HUES48 (cell line): ENCODE measurements around the gene ZNF79.
A peak's percentile ranks its signal among the peaks of the same experiment; 100 is the strongest.

Source experiments
- H3K27ac ChIP-seq: one replicate; pipeline ENCODE4 v1.7.0; 2013; ENCODE audit warnings: low read depth, low read length, inconsistent platforms
- H3K27me3 ChIP-seq: 2 replicates; pipeline ENCODE4 v1.6.1; 2013; ENCODE audit warnings: mild to moderate bottlenecking, low read length; ENCODE audit not compliant: control insufficient read depth, insufficient read depth
- H3K36me3 ChIP-seq: 2 replicates; pipeline ENCODE4 v1.6.1; 2013; ENCODE audit warnings: low read length; ENCODE audit not compliant: control insufficient read depth, insufficient read depth
- H3K4me1 ChIP-seq: 2 replicates; pipeline ENCODE4 v1.6.1; 2013; ENCODE audit warnings: mild to moderate bottlenecking, low read length; ENCODE audit not compliant: control insufficient read depth, insufficient read depth
- H3K4me3 ChIP-seq: 2 replicates; pipeline ENCODE4 v1.5.1; 2013; ENCODE audit warnings: mild to moderate bottlenecking, low read depth, low read length
- H3K9ac ChIP-seq: 2 replicates; pipeline ENCODE4 v1.6.1; 2013; ENCODE audit warnings: mild to moderate bottlenecking, low read depth, low read length, moderate library complexity
- H3K9me3 ChIP-seq: 2 replicates; pipeline ENCODE4 v1.6.1; 2013; ENCODE audit warnings: low read length; ENCODE audit not compliant: control insufficient read depth, insufficient read depth

ZNF79 gene

DNA sequence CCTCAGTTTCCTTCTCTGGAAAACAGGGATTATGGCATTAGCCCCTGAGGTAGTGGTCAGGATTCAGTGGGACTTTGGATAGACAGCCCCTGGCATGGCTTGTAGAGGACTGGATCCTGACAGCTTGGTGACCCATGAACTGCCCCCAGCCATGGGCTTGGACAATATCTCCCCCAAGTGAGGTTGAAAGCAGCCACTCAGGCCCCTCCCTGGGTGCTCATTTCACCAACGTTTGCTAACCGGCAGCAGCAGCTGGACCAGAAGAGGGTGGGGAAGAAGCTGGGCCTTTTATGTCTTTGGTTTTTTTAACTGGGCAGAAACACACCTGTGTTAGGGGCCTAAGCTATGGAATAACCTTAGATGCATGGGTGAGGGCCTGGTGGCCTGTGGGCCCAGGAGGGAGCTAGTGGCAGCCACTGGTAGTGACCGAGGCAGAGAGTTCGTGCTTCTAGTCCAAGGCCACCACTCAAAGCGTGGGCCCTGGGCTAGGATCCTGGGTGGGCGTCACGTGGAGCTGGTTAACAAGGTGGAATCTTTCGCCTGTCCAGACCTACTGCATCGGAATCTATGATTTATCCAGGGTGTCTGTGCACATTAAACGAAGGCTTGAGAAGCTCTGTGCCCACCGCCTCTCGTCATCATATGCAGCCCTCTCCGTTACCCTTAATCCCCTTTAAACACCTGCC, 25.3 kb upstream of the ZNF79 start:
- peaks cover 22% of the 10 kb centered on the region for H3K36me3 ChIP-seq
- H3K4me3 ChIP-seq: peak overlapping the region; percentile 76; the same call in 1 of the 2 replicates
- peaks cover 11% of the 10 kb centered on the region; the same call in 1 of the 2 replicates for H3K27me3 ChIP-seq
- H3K4me1 ChIP-seq: peaks cover 11% of the 10 kb centered on the region; the same call in 1 of the 2 replicates
- H3K9ac ChIP-seq: no peak overlapping the region
- no peaks in the 10 kb centered on the region for H3K9me3 ChIP-seq
- no peak overlapping the region for H3K27ac ChIP-seq

DNA sequence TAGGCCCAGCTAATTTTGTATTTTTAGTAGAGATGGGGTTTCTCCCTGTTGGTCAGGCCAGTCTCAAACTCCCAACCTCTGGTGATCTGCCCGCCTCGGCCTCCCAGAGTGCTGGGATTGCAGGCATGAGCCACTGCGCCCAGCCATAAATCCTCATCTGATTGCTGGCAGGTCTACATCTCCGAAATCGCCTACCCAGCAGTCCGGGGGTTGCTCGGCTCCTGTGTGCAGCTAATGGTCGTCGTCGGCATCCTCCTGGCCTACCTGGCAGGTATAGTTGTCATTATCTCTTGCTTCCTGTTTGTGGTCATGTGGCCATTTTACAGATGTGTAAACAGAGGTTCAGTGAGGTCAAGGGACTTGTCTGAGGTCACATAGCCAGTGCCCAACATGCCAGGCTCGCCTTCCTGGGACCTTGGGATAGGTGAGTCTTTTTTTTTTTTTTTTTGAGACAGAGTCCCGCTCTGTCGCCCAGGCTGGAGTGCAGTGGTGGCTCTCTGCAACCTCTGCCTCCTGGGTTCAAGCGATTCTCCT, 24.4 kb upstream of the ZNF79 start:
- H3K27ac ChIP-seq: no peak overlapping the region
- H3K4me1 ChIP-seq: peaks cover 11% of the 10 kb centered on the region; the same call in 1 of the 2 replicates
- no peaks in the 10 kb centered on the region for H3K9me3 ChIP-seq
- no peak overlapping the region for H3K9ac ChIP-seq
- no peak overlapping the region for H3K4me3 ChIP-seq
- peaks cover 11% of the 10 kb centered on the region; the same call in 1 of the 2 replicates for H3K27me3 ChIP-seq
- H3K36me3 ChIP-seq: peaks cover 29% of the 10 kb centered on the region

DNA sequence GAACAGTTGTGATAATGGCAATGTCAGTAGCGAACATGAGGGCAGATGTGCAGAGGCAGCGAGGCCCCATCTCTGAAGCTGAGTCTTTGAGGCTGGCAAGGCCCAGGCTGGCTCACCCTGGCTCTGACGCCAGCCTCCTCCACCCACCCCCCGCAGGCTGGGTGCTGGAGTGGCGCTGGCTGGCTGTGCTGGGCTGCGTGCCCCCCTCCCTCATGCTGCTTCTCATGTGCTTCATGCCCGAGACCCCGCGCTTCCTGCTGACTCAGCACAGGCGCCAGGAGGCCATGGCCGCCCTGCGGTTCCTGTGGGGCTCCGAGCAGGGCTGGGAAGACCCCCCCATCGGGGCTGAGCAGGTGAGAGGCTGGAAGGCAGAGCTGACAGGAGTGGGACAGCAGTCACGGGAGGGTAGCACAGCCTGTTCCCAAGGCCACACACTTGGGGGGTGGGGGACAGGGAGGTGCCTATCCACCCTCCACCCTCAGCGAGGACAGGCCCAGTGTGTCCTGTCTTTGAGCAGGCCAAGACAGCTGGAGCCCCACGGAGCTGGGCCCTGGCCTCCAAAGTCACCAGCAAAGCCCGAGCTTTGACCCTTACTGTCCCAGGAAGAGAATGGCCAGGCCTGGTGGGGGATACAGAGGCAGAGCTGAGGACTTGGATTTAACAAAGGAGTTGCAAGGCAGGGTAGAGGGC, 21.6 kb upstream of the ZNF79 start:
- no peaks in the 10 kb centered on the region for H3K27me3 ChIP-seq
- peaks cover 5% of the 10 kb centered on the region; the same call in 1 of the 2 replicates for H3K4me1 ChIP-seq
- no peak overlapping the region for H3K9ac ChIP-seq
- no peak overlapping the region for H3K4me3 ChIP-seq
- H3K27ac ChIP-seq: no peak overlapping the region
- H3K36me3 ChIP-seq: peaks cover 42% of the 10 kb centered on the region
- H3K9me3 ChIP-seq: no peaks in the 10 kb centered on the region

DNA sequence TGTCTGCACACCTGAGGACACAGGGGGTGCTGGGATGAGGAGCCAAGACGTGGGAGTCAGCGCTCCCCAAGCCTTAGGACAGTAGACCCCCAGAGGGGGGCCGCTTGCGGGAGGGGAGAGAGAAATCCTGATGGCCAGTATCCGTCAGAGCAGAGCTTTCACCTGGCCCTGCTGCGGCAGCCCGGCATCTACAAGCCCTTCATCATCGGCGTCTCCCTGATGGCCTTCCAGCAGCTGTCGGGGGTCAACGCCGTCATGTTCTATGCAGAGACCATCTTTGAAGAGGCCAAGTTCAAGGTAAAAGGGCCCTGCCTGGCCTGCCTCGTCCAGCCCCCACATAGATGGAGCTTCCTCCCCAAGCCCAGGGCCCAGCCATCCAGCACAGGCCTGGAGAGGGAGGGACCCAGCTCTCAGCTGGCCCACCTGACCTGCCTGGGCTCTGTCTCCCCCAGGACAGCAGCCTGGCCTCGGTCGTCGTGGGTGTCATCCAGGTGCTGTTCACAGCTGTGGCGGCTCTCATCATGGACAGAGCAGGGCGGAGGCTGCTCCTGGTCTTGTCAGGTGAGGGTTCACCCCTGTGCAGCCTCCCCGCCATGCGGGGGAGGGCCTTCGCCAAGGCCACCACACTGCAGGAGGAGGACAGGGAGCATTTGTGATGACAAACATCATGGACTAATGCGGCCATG, 20.5 kb upstream of the ZNF79 start:
- no peak overlapping the region for H3K9ac ChIP-seq
- no peaks in the 10 kb centered on the region for H3K27me3 ChIP-seq
- no peaks in the 10 kb centered on the region for H3K9me3 ChIP-seq
- peaks cover 46% of the 10 kb centered on the region for H3K36me3 ChIP-seq
- H3K4me3 ChIP-seq: no peak overlapping the region
- H3K27ac ChIP-seq: no peak overlapping the region
- no peaks in the 10 kb centered on the region for H3K4me1 ChIP-seq

DNA sequence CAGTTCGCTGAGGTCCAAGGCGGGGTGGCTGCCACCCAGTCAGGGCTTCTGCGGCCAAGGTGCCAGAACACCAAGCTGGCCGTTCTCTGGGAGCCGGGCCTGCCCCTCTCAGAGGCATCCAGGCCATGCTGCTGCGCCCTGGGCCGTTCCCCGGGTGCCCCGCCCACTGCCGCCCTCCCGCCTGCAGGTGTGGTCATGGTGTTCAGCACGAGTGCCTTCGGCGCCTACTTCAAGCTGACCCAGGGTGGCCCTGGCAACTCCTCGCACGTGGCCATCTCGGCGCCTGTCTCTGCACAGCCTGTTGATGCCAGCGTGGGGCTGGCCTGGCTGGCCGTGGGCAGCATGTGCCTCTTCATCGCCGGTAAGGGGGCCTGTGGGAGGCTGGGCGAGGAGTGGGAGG, 19.6 kb upstream of the ZNF79 start:
- Histone ChIP-seq H3K4me1 (no peaks in the 10 kb centered on the region), H3K9ac (no peak overlapping the region), H3K27ac (no peak overlapping the region), H3K9me3 (no peaks in the 10 kb centered on the region), H3K4me3 (no peak overlapping the region), H3K36me3 (peaks cover 46% of the 10 kb centered on the region), H3K27me3 (no peaks in the 10 kb centered on the region)

DNA sequence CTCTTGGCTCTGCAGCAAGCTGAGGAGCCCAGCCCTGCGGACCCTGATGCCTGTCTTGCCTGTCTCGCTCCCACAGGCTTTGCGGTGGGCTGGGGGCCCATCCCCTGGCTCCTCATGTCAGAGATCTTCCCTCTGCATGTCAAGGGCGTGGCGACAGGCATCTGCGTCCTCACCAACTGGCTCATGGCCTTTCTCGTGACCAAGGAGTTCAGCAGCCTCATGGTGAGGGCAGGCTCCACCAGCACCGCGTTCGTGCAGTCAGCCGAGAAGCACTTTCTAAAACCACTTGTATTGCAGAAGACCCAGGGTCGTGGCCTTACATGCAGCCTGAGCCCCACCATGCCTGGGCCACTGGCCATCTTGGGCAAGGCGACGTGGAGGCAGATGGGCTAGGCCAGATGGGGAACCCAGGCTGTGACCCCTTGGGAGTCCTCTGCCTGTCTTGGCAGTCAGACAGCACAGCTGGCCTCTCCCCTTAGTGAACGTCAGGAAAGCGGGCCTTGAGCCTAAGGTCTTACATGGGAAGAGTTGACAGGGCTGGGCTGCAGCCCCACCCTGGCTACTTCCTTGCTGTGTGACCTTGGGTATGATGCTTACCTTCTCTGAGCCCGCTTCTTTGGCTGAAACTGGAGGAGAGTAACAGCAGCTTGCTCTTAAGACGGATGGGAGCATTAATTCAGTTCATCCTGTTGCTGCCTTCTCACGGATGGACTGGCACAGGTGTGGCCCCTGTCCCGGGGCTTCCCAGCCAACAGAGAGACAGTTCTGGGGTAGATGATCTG, 18.6 kb upstream of the ZNF79 start:
- H3K27me3 ChIP-seq: no peaks in the 10 kb centered on the region
- no peak overlapping the region for H3K9ac ChIP-seq
- no peak overlapping the region for H3K27ac ChIP-seq
- H3K9me3 ChIP-seq: no peaks in the 10 kb centered on the region
- H3K36me3 ChIP-seq: peaks cover 43% of the 10 kb centered on the region
- no peak overlapping the region for H3K4me3 ChIP-seq
- H3K4me1 ChIP-seq: no peaks in the 10 kb centered on the region

DNA sequence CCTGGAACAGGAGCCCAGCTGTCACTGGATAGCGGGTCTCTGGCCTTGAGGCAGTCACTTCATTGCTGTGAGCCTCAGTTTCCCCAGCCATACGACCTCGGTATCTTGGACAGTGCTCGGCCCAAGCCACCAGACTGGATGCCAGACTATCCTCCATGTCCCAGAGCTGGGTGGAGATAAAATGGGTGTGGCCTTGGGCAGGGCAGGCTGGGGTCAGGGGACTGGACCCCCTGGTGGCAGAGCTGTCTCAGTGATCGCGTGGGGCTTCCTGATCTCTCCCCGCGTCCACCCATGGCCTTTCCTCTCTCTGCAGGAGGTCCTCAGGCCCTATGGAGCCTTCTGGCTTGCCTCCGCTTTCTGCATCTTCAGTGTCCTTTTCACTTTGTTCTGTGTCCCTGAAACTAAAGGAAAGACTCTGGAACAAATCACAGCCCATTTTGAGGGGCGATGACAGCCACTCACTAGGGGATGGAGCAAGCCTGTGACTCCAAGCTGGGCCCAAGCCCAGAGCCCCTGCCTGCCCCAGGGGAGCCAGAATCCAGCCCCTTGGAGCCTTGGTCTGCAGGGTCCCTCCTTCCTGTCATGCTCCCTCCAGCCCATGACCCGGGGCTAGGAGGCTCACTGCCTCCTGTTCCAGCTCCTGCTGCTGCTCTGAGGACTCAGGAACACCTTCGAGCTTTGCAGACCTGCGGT, 17.2 kb upstream of the ZNF79 start:
- Histone ChIP-seq H3K4me3 (no peak overlapping the region), H3K27ac (peak overlapping the region; percentile 50), H3K9ac (no peak overlapping the region), H3K36me3 (peaks cover 31% of the 10 kb centered on the region), H3K4me1 (no peaks in the 10 kb centered on the region; the same call in 1 of the 2 replicates), H3K27me3 (no peaks in the 10 kb centered on the region), H3K9me3 (no peaks in the 10 kb centered on the region)

DNA sequence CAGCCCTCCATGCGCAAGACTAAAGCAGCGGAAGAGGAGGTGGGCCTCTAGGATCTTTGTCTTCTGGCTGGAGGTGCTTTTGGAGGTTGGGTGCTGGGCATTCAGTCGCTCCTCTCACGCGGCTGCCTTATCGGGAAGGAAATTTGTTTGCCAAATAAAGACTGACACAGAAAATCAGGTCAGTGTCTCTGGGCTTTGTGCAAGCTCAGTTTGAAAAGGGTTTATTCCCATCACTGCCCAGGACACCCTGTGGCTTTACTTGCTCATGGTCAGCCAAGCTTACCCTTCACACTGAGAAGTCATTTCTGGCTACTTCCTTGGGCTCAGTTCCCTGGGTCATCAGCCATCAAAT, 16.7 kb upstream of the ZNF79 start:
- no peak overlapping the region for H3K4me3 ChIP-seq

DNA sequence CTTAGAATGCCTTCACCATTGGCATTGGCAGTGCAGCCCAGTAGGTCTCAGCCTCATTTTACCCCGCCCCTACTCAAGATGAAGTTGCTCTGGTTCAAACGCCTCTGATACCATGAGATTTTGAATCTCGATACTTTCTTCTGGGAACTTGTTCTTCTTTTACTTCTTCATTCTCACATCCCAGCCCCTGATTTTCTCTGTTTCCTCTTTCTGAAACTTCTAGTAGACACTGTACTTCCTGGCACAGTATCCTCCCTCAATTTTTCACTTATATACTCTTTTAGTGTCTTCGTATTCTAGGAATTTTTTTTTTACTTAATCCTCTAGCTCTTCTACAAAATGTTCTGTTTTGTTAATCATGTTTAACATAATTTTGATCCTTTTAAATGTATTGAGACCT, 13.1 kb upstream of the ZNF79 start:
- no peak overlapping the region for H3K4me3 ChIP-seq
- H3K27me3 ChIP-seq: no peaks in the 10 kb centered on the region
- H3K9me3 ChIP-seq: no peaks in the 10 kb centered on the region
- 0 out of 2 replicates have a peak, but pooled peaks cover 3% of the 10 kb centered on the region for H3K36me3 ChIP-seq
- H3K4me1 ChIP-seq: no peaks in the 10 kb centered on the region; the same call in 1 of the 2 replicates
- no peak overlapping the region for H3K27ac ChIP-seq
- H3K9ac ChIP-seq: no peak overlapping the region

More for the DNA sequence above, 16.7 kb upstream of the ZNF79 start:
- Histone ChIP-seq H3K4me1 (no peaks in the 10 kb centered on the region; the same call in 1 of the 2 replicates), H3K27ac (peak overlapping the region; percentile 50), H3K36me3 (peaks cover 26% of the 10 kb centered on the region), H3K9ac (no peak overlapping the region), H3K27me3 (no peaks in the 10 kb centered on the region), H3K9me3 (no peaks in the 10 kb centered on the region)

DNA sequence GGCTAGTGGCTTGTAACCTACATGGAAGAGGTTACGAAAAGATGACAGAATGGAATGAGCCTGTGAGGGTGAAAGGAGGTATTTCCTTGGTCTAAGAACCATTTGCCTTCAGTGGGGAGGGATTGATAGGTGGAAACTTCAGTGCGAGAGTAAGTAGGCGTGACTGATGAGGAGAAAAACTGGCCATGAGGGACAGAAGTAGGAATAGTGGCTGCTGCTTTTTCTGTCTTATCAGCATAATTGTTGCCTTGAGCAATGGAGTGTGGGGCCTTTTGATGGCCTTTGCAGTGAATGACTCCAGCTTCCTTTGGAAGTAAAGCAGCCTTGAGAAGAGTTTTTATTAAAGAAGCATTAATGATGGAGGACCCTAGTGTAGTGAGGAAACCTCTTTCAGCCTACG, 9.0 kb upstream of the ZNF79 start:
- Histone ChIP-seq H3K9ac (no peak overlapping the region), H3K4me3 (no peak overlapping the region), H3K27me3 (no peaks in the 10 kb centered on the region), H3K36me3 (no peaks in the 10 kb centered on the region), H3K27ac (no peak overlapping the region), H3K4me1 (no peaks in the 10 kb centered on the region; the same call in 1 of the 2 replicates), H3K9me3 (no peaks in the 10 kb centered on the region)
